Measurements from ENCODE around the gene ARPC2.
A peak's percentile ranks its signal among the peaks of the same experiment; 100 is the strongest.
"Not testable (repeated sequence)": the region's sequence is repeated elsewhere in the genome, so short reads cannot be mapped to it uniquely, and the experiment has no call there.

ARPC2 gene

DNA sequence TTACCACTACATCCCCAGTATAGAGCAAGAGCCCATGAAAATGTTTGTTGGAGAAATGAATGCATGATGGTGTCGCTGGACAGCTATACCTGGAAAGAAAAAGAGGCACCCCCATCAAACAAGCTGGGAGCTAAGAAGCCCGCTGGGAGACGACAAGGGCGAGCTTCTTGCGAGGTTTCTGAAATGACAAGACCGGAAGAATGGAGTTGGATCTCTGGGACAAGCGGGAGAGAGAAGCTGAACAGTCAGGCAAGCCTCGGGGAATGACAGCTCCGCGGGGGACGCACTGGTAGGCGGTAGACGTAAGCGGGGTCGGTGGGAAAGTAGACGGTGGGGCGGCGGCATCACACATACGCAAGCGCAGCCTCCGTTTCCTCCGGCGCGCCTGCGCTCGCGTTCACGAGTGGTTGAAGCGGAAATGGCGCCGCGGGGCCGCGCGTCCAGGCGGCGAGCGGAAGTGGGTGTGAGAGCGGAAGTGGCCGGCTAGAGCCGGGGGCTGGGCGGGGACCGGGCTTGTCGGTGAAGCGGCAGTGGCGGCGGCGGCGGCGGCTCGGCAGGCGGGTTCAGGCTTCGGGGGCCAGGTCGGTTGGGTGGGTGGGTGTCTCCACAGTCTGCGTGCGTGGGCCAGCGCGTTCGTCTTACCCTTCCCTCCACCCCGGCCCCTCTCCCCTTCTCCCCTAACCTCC lies at the start of gene ARPC2:
Gene ARPC2 (plus strand): TSS at position 516 of the 686 bp plus-strand sequence. CDS start 282 bp downstream, outside the sequence.
- peak; percentile 94 for DNase-seq

DNA sequence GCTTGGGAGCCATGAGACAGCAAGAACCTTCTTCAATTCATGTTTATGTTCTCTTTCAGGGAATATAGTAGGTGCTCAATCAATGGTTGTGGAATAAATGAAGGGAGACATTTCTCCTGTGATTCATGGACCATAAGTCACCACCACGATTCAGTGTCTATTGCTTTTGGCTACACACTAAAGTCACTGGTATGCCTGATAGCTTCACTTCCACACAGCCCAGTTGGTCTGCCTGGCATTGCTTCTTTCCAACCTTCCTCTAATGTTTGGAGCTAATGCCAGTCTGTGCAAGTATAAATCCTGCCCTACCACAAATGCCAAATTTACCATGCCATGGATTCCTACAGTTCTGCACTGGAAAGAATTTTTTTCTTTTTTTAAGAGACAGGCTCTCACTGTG lies 49.0 kb upstream of the ARPC2 start:
- no peak for DNase-seq

- DNase-seq, result peak; percentile 31
Observed at GRCh38 chr2:218168635-218169462, 48.1 kb upstream of the ARPC2 start.

DNA sequence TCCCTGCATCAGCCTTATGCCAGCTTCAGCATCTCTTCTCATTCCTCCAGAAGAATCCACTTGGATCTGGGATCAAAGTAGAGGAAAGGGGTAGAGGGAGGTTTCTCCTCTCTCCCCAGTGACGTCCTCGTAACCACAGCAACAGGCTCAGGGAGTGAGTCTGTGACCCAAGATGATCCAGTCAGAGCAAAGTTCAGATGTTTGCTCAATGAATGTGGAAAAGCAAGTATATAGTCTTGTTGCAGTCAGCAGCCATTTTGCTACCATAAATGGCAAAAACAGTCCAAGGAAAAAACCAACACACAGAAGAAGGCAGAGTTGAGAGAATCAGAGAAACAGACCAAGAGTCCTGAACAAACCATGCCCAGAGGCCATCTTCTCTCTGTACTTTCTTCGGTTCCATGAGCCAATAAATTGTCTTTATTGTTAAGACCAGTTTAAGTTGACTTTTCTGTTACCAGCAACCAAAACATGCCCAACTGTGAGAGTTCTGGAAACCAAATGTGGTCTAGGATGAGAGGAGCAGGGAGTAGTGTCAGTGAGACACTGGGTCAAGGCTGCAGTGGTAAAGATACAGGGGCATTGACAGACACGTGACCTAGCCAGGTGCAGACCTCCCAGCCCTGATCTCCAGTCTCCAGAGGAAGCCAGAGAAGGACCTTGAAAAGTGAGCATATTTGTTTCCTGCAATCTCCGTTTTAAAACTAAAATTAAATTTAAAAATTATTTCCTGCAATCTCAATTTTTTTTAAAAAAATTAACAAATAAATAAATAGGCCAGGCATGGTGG lies 47.0 kb upstream of the ARPC2 start:
- DNase-seq, result no peak

GRCh38 chr2:218171744-218172143 lies 45.2 kb upstream of the ARPC2 start:
- DNase-seq, result not testable (repeated sequence)

DNA sequence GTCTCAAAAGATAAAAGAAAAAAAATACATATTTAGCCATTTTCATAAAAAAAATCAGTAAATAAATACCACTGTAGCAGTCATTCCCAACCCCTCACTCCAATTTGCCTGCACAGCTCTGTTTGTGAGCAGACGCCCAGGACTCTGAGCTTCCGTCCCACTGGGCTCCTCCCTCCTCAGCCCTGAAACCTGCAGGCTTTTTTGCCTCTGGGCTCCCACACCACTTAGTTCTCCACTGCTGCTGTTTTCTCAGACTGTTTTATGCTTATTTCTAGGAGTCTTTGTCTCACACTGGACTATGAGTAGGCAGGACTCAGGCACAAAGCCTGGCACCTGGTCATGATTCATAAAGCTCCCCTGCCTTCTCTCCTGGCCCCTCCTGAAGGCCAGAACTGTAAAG lies 44.1 kb upstream of the ARPC2 start:
- DNase-seq, result no peak

DNA sequence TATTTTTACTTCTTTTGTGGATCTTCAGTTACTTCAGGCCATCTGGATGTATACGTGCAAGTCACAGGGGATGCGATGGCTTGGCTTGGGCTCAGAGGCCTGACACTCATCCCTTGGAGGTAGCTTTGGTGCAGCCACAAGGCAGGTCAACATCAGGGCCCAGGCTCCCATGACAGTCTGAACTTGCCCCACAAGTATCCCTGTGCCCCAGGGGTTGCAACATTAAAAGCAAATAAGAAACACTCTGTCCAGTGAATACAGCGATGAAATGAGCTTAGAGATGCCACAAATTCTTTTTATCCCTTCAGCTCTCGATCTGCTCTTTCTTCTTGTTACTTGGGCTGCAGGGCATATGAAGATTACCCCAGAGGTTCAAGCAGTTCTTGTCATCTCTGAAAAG lies 37.2 kb upstream of the ARPC2 start:
- DNase-seq, result no peak

GRCh38 chr2:218180467-218181114 lies 36.4 kb upstream of the ARPC2 start:
- DNase-seq, result no peak

- DNase-seq, result no peak
Observed at GRCh38 chr2:218184331-218184730, 32.7 kb upstream of the ARPC2 start.

GRCh38 chr2:218186355-218186766 lies 30.6 kb upstream of the ARPC2 start:
- DNase-seq, result peak; percentile 68

DNA sequence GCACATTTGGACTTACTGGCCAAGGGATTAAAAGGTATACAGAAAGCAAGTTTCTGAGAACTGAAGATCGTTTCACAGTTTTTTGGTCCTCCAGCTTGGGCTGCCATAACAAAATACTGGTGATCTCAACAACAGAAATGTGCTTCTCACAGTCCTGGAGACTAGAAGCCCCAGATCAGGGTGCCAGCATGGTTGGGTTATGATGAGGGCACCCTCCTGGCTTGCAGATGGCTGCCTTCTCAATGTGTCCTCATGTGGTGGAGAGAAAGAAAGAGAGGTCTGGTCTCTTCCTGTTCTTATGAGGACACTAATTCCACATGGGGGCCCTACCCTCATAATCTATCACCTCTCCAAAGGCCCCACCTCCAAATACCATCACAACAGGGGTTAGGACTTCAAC lies 30.1 kb upstream of the ARPC2 start:
- DNase-seq, result no peak

GRCh38 chr2:218187296-218188015 lies 29.5 kb upstream of the ARPC2 start:
- DNase-seq, result no peak

GRCh38 chr2:218188528-218188927 lies 28.5 kb upstream of the ARPC2 start:
- no peak for DNase-seq

DNA sequence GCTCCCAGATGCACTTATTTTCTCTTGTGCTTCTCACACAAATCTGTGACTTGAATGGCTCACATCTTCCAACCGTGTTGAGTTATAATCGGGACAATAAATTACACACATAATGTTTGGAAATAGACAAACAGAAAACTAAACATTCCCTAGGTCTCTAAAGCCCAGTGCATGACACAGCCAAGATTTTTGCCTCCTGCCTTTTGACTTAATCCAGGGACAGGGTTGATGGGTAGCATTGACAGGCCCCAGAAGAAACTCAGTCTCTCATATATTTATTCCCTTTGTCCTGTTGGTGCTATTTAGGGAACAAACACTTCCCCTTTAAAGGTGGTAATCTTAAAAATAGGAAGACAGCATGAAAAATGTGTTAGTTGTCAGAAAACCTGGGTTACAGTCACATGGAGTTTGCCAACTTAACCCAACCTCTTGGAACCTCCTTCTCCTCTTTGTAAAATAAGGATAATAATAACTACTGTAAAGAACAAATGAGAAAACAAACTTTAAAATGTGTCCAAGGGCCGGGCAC lies 24.0 kb upstream of the ARPC2 start:
- DNase-seq, result no peak

DNA sequence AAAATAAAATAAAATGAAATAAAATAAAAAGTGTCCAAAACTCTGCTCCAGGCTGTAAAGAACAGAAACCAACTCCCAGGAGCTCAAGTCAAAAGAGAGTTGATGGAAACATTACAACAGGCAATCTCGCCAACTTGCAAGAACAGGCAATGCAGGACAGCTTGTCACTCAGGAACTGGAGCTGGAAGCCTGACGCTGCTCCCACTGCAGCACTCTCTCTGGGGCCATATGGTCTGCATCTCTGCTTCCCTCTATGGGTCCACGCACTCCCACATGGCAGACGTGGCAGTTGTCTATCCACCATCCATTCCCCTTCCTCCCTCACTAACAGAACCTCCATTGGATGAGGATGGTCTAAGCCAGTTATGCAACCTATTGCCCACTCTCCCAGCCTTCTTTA lies 23.3 kb upstream of the ARPC2 start:
- DNase-seq, result no peak

DNA sequence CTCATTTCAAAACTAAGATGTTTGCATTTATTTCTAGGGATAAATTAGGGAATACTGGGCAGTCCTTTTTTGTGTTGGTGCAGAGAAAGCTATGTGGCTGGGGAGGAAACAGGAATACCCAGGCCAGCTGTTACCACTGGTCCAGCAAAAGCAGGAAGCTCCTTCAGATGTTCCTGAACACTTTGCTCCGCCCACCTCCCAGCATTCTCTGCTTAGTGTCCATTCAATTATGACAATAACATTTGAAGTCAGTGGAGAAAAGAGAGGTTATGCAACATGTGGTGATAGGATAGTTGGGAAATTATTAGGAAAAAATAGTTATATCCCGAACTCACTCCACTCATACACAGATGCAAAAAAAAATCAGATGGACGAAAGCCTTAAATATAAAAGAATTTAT lies 22.1 kb upstream of the ARPC2 start:
- peak; percentile 8 for DNase-seq

- no peak for DNase-seq
Observed at GRCh38 chr2:218196974-218197373, 20.0 kb upstream of the ARPC2 start.

DNA sequence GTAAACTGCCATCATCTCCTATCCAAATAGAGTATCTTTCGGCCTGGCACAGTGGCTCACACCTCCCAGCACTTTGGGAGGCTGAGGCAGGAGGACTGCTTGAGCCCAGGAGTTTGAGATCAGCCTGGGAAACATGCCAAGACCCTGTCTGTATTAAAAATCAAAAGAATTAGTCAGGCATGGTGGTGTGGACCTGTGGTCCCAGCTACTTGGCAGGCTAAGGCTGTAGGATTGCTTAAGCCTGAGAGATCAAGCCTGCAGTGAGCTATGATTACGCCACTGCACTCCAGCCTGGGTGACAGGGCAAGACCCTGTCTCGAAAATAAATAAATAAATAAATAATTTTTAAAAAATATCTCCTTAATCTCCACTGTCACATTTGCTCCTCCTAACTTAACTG lies 14.7 kb upstream of the ARPC2 start:
- no peak for DNase-seq

GRCh38 chr2:218209078-218209477 lies 7.9 kb upstream of the ARPC2 start:
- DNase-seq, result no peak

- no peak for DNase-seq
Observed at GRCh38 chr2:218214116-218214515, 2.9 kb upstream of the ARPC2 start.

- no peak for DNase-seq
Observed at GRCh38 chr2:218216336-218216673, 684 bp upstream of the ARPC2 start.

All from fibroblast of upper back skin (primary cell).